DND-41 (cell line): ENCODE data around the gene MTFR2.

Source experiments
- EZH2 ChIP-seq: IDR thresholded peaks from 3 replicates; pipeline ENCODE4 v1.6.1; 2012; ENCODE audit warnings: borderline replicate concordance, low read depth, mild to moderate bottlenecking, moderate library complexity, low read length, inconsistent platforms; ENCODE audit not compliant: severe bottlenecking
- TF ChIP-seq, protein P1 (sequence below): IDR thresholded peaks from 2 replicates; pipeline ENCODE4 v1.5.1; 2012; ENCODE audit warnings: borderline replicate concordance, low read length, moderate library complexity, mild to moderate bottlenecking; ENCODE audit not compliant: poor library complexity, severe bottlenecking; ENCODE audit errors: extremely low read depth

DNA sequence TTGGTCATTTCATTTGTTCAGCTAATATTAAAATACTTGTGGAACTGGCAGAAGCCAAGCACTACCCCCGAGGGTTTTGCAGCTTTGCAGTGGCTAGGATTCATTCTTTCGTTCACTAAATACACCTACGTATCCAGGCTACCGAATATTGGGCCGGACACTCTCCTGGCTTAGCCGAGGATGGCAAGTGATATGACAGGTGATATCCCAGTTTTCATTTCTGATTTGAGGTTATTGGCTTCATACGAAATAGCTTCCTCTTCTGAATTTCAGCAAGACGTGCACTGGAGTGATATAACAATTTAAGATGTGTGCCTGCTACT, 536 bp upstream of the MTFR2 start:
- TF ChIP-seq, protein P1, sequence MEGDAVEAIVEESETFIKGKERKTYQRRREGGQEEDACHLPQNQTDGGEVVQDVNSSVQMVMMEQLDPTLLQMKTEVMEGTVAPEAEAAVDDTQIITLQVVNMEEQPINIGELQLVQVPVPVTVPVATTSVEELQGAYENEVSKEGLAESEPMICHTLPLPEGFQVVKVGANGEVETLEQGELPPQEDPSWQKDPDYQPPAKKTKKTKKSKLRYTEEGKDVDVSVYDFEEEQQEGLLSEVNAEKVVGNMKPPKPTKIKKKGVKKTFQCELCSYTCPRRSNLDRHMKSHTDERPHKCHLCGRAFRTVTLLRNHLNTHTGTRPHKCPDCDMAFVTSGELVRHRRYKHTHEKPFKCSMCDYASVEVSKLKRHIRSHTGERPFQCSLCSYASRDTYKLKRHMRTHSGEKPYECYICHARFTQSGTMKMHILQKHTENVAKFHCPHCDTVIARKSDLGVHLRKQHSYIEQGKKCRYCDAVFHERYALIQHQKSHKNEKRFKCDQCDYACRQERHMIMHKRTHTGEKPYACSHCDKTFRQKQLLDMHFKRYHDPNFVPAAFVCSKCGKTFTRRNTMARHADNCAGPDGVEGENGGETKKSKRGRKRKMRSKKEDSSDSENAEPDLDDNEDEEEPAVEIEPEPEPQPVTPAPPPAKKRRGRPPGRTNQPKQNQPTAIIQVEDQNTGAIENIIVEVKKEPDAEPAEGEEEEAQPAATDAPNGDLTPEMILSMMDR = no peak
- no peak for TF ChIP-seq EZH2
